ENCODE data around the gene LPGAT1.

Gene LPGAT1

GRCh38 chr1:211714154-211714553, 116.4 kb downstream of the LPGAT1 start:
- Histone ChIP-seq H3K9me3 (ENCODE audit: low read length) (no peaks in the 10 kb centered on the region), H2AFZ (ENCODE audit: low read depth, low read length) (no peak overlapping the region), H3K4me1 (ENCODE audit: insufficient read depth, low read length) (no peaks in the 10 kb centered on the region), H3K4me3 (ENCODE audit: low read length) (no peak overlapping the region), H3K36me3 (ENCODE audit: insufficient read depth, low read length) (no peaks in the 10 kb centered on the region), H3K27me3 (ENCODE audit: insufficient read depth, low read length) (no peaks in the 10 kb centered on the region)

GRCh38 chr1:211713231-211713630, 117.3 kb downstream of the LPGAT1 start:
- Histone ChIP-seq H3K4me3 (ENCODE audit: low read length) (no peak overlapping the region), H3K36me3 (ENCODE audit: insufficient read depth, low read length) (no peaks in the 10 kb centered on the region), H3K9me3 (ENCODE audit: low read length) (no peaks in the 10 kb centered on the region), H3K4me1 (ENCODE audit: insufficient read depth, low read length) (no peaks in the 10 kb centered on the region), H2AFZ (ENCODE audit: low read depth, low read length) (no peak overlapping the region), H3K27me3 (ENCODE audit: insufficient read depth, low read length) (no peaks in the 10 kb centered on the region)

GRCh38 chr1:211711315-211711705, 119.3 kb downstream of the LPGAT1 start:
- H2AFZ ChIP-seq (ENCODE audit: low read depth, low read length): no peak overlapping the region
- no peaks in the 10 kb centered on the region for H3K9me3 ChIP-seq (ENCODE audit: low read length)
- H3K4me3 ChIP-seq (ENCODE audit: low read length): no peak overlapping the region
- H3K4me1 ChIP-seq (ENCODE audit: insufficient read depth, low read length): no peaks in the 10 kb centered on the region
- no peaks in the 10 kb centered on the region for H3K27me3 ChIP-seq (ENCODE audit: insufficient read depth, low read length)
- H3K36me3 ChIP-seq (ENCODE audit: insufficient read depth, low read length): no peaks in the 10 kb centered on the region

- Histone ChIP-seq H3K27me3 (ENCODE audit: insufficient read depth, low read length) (no peaks in the 10 kb centered on the region), H3K4me3 (ENCODE audit: low read length) (no peak overlapping the region), H3K9me3 (ENCODE audit: low read length) (no peaks in the 10 kb centered on the region), H3K4me1 (ENCODE audit: insufficient read depth, low read length) (no peaks in the 10 kb centered on the region), H3K36me3 (ENCODE audit: insufficient read depth, low read length) (no peaks in the 10 kb centered on the region), H2AFZ (ENCODE audit: low read depth, low read length) (no peak overlapping the region)
Measured at GRCh38 chr1:211710566-211711314, 119.8 kb downstream of the LPGAT1 start.

GRCh38 chr1:211708926-211709325, 121.6 kb downstream of the LPGAT1 start:
- no peaks in the 10 kb centered on the region for H3K27me3 ChIP-seq (ENCODE audit: insufficient read depth, low read length)
- H2AFZ ChIP-seq (ENCODE audit: low read depth, low read length): no peak overlapping the region
- H3K4me1 ChIP-seq (ENCODE audit: insufficient read depth, low read length): no peaks in the 10 kb centered on the region
- H3K9me3 ChIP-seq (ENCODE audit: low read length): no peaks in the 10 kb centered on the region
- no peak overlapping the region for H3K4me3 ChIP-seq (ENCODE audit: low read length)
- H3K36me3 ChIP-seq (ENCODE audit: insufficient read depth, low read length): no peaks in the 10 kb centered on the region

- H3K9me3 ChIP-seq (ENCODE audit: low read length): no peaks in the 10 kb centered on the region
- H3K4me1 ChIP-seq (ENCODE audit: insufficient read depth, low read length): no peaks in the 10 kb centered on the region
- H3K4me3 ChIP-seq (ENCODE audit: low read length): no peak overlapping the region
- no peaks in the 10 kb centered on the region for H3K36me3 ChIP-seq (ENCODE audit: insufficient read depth, low read length)
- H3K27me3 ChIP-seq (ENCODE audit: insufficient read depth, low read length): peaks cover 1% of the 10 kb centered on the region
- no peak overlapping the region for H2AFZ ChIP-seq (ENCODE audit: low read depth, low read length)
Measured at GRCh38 chr1:211708006-211708405, 122.6 kb downstream of the LPGAT1 start.

GRCh38 chr1:211705467-211706091, 125.0 kb downstream of the LPGAT1 start:
- Histone ChIP-seq H3K36me3 (ENCODE audit: insufficient read depth, low read length) (no peaks in the 10 kb centered on the region), H3K27me3 (ENCODE audit: insufficient read depth, low read length) (peaks cover 8% of the 10 kb centered on the region)

GRCh38 chr1:211704543-211704942, 126.0 kb downstream of the LPGAT1 start:
- Histone ChIP-seq H3K4me1 (ENCODE audit: insufficient read depth, low read length) (no peaks in the 10 kb centered on the region), H2AFZ (ENCODE audit: low read depth, low read length) (no peak overlapping the region), H3K27me3 (ENCODE audit: insufficient read depth, low read length) (peaks cover 9% of the 10 kb centered on the region)

More at GRCh38 chr1:211705467-211706091, 125.0 kb downstream of the LPGAT1 start:
- H3K4me3 ChIP-seq (ENCODE audit: low read length): no peak overlapping the region
- no peaks in the 10 kb centered on the region for H3K9me3 ChIP-seq (ENCODE audit: low read length)
- no peaks in the 10 kb centered on the region for H3K4me1 ChIP-seq (ENCODE audit: insufficient read depth, low read length)
- H2AFZ ChIP-seq (ENCODE audit: low read depth, low read length): no peak overlapping the region

GRCh38 chr1:211703812-211704537, 126.6 kb downstream of the LPGAT1 start:
- no peak overlapping the region for H2AFZ ChIP-seq (ENCODE audit: low read depth, low read length)
- no peak overlapping the region for H3K4me3 ChIP-seq (ENCODE audit: low read length)
- H3K9me3 ChIP-seq (ENCODE audit: low read length): no peaks in the 10 kb centered on the region
- H3K27me3 ChIP-seq (ENCODE audit: insufficient read depth, low read length): peaks cover 14% of the 10 kb centered on the region
- H3K4me1 ChIP-seq (ENCODE audit: insufficient read depth, low read length): no peaks in the 10 kb centered on the region
- no peaks in the 10 kb centered on the region for H3K36me3 ChIP-seq (ENCODE audit: insufficient read depth, low read length)

More at GRCh38 chr1:211704543-211704942, 126.0 kb downstream of the LPGAT1 start:
- Histone ChIP-seq H3K36me3 (ENCODE audit: insufficient read depth, low read length) (no peaks in the 10 kb centered on the region), H3K9me3 (ENCODE audit: low read length) (no peaks in the 10 kb centered on the region), H3K4me3 (ENCODE audit: low read length) (no peak overlapping the region)

GRCh38 chr1:211701733-211702132, 128.8 kb downstream of the LPGAT1 start:
- H3K4me1 ChIP-seq (ENCODE audit: insufficient read depth, low read length): no peaks in the 10 kb centered on the region
- no peaks in the 10 kb centered on the region for H3K36me3 ChIP-seq (ENCODE audit: insufficient read depth, low read length)
- H2AFZ ChIP-seq (ENCODE audit: low read depth, low read length): no peak overlapping the region
- no peaks in the 10 kb centered on the region for H3K9me3 ChIP-seq (ENCODE audit: low read length)
- H3K4me3 ChIP-seq (ENCODE audit: low read length): no peak overlapping the region
- H3K27me3 ChIP-seq (ENCODE audit: insufficient read depth, low read length): peaks cover 17% of the 10 kb centered on the region

GRCh38 chr1:211699059-211699458, 131.5 kb downstream of the LPGAT1 start:
- Histone ChIP-seq H3K36me3 (ENCODE audit: insufficient read depth, low read length) (no peaks in the 10 kb centered on the region), H3K4me3 (ENCODE audit: low read length) (no peak overlapping the region), H3K27me3 (ENCODE audit: insufficient read depth, low read length) (peaks cover 17% of the 10 kb centered on the region), H3K9me3 (ENCODE audit: low read length) (no peaks in the 10 kb centered on the region), H3K4me1 (ENCODE audit: insufficient read depth, low read length) (no peaks in the 10 kb centered on the region), H2AFZ (ENCODE audit: low read depth, low read length) (no peak overlapping the region)

- Histone ChIP-seq H3K4me1 (ENCODE audit: insufficient read depth, low read length) (no peaks in the 10 kb centered on the region), H3K27me3 (ENCODE audit: insufficient read depth, low read length) (peaks cover 17% of the 10 kb centered on the region), H3K36me3 (ENCODE audit: insufficient read depth, low read length) (no peaks in the 10 kb centered on the region), H3K4me3 (ENCODE audit: low read length) (peak overlapping the region; percentile 34), H2AFZ (ENCODE audit: low read depth, low read length) (no peak overlapping the region), H3K9me3 (ENCODE audit: low read length) (no peaks in the 10 kb centered on the region)
Measured at GRCh38 chr1:211698161-211699026, 132.2 kb downstream of the LPGAT1 start.
